Amniotic epithelial cell (primary cell): ENCODE measurements around the gene NR2E3.
A peak's percentile ranks its signal among the peaks of the same experiment; 100 is the strongest.

Experiments
- DNase-seq: peaks from one replicate; pipeline ENCODE4 v3.0.0-alpha.2; 2010; ENCODE audit warnings: low read depth

Gene NR2E3

GRCh38 chr15:71810256-71811035, at the start of gene NR2E3:
Gene NR2E3 (plus strand): TSS chr15:71810554. CDS start chr15:71810744, 190 bp downstream.
- DNase-seq: no peak

GRCh38 chr15:71760852-71761251, 49.5 kb upstream of the NR2E3 start:
- no peak for DNase-seq

DNA sequence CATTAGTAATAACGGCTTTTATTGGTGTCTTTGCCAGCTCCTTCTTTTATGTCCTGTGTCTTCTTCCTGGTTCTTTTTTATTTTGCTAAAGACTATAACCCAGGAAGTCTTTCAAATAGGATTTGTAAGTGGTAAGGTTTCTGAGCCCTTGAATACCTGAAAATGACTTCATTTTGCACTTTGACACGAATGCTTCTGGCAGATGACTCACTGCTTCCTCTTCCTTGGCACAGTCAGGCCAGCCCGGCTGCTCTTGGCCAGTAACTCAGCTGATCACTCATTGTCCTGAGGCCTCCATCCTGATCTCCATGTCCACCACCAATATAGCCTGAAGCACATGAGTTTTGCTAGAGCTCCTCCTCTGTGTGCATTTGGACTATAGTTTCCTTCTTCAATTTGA, 48.7 kb upstream of the NR2E3 start:
- DNase-seq: peak; percentile 78

GRCh38 chr15:71768184-71768583, 42.2 kb upstream of the NR2E3 start:
- DNase-seq: no peak

DNA sequence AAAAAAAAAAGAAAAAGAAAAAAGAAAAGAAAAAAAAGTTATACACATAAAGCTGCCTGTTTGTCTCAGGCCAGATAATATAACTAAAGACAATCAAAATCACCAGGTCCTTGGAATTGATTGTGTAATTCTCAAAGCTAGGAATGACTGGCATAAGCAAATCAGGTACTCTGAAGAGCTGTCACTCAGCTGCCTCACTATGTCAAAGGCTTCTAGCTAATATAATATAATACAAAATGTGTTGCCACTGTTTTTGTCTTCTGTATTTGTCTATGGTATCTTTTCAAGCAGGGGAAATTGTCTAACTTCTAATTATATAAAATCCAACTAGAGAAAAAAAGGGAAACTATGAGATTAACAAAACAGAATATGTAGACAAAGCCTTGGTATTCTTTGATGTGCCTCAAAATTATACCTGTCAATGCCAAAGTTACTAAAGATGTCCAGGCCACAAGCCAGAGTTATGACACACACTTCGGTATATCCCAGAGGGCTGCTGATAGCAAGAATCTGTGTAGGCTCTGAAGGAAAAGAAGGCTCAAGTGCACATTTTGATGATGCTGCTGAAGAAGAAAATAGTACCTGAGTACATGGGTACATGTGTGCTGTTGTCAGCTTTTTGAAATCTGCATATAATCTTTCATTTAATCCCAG, 37.0 kb upstream of the NR2E3 start:
- DNase-seq: no peak

DNA sequence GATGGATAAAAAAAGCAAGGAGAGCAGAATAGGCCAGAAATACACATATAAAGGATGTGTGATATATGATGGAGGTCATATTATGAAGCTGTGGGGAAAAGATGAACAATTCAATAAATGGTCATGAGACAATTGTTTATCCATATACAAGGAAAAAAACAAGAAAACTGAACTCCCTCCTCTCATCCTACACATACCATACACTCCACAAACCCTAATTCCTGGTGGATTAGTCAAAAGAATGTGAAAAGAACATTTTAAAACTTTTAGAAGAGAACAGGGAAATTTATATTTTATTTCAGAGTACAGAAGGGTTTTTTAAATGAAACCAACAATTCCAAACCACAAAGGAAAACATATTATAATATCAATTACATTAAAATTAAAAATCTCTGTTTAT, 34.5 kb upstream of the NR2E3 start:
- peak; percentile 16 for DNase-seq

- DNase-seq: no peak
These were observed 34.0 kb upstream of the NR2E3 start for GRCh38 chr15:71776304-71776703.

- DNase-seq: no peak
These were observed 33.0 kb upstream of the NR2E3 start for GRCh38 chr15:71777216-71777943.

DNA sequence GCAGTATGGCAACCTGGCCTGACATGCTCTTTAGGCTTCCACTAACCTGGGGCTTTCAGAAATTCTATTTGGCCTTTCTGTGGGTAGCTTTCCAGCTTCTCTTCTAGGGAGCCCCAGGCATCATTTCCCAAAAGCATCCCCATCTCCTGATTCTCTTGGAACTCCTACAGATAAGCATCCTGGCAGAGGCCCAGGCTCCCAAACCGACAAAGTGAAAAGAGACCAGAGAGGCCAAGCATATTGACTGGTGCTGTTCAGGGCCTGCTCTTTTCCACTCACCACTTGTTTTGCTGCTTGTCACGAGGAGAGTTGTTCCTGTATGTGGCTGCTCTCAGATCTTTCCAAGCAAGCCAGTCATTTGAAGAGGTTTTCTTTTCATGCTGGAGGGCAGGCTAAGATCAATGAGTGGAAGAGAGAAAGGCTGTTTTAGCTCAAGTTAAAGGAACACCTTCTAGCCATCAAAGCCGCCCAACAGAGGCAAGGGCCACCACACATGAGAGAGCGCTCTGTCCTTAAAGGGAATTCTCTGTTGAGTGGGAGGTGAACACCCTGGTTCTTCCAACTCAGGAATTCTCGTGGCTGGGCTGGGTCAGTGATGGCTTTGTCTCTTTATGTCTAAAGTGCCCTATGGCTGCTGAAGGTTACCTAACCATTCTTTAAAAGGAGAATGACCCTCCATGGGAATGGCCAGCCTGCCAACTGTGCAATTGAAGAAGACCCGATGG, 31.1 kb upstream of the NR2E3 start:
- no peak for DNase-seq

GRCh38 chr15:71780115-71780976, 30.0 kb upstream of the NR2E3 start:
- peak; percentile 55 for DNase-seq

DNA sequence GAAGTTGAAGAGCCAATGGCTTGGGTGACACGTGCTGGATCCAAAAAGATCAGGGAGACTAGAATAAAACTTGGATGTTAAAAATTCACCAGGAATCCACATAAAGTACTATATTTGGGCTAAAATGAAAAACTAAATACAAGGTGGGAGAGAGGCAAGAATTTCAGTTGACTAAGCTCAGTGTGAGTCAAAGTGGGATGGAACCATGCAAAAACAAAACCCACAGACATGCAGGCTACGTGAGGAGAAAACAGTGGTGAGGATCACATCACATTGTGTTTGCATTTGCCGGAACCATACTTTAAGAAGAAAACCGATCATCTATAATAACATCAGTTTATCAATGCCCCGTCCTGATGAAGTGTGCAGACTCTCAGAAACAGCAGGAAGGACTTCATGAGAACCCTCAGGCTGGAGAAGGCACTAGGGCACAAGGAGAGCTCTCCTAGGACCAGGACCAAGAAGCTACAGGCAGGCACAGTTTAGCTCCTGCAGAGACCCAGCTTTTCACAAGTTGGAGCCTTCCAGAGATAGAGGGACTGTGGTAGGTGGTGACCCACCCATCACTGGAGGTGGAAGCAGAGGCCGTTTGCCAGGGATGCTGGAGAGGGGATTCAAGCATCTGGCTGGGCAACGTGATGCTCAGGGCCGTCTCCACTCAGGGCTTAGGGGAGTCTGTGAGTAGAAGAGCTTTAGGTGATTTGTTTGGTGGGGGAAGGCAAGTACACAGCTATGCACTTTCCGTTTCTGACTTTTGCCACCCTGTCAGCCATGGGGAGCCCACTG, 29.0 kb upstream of the NR2E3 start:
- peak; percentile 51 for DNase-seq

- DNase-seq: no peak
These were observed 28.4 kb upstream of the NR2E3 start for GRCh38 chr15:71781965-71782265.

GRCh38 chr15:71782422-71783165, 27.8 kb upstream of the NR2E3 start:
- DNase-seq: no peak

GRCh38 chr15:71784719-71785118, 25.6 kb upstream of the NR2E3 start:
- DNase-seq: no peak

DNA sequence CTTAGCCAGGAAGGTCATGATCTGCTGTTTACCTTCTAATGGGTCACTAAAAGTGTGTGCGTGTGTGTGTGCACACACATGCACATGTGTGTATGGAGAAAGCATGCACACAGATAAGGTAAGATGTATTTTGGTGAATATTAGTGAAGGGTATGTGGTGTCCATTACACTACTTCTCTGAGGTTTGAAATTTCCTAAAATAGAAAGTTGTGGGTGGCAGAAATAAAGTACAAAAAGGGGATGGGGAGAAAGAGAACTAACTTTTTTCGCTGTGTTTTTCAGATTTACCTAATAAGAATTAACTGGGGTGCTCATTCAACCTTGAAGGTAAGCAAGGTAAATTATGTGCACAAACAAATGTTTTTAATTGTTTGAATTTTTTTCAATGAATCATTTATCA, 24.4 kb upstream of the NR2E3 start:
- DNase-seq: no peak

- no peak for DNase-seq
These were observed 23.7 kb upstream of the NR2E3 start for GRCh38 chr15:71786673-71787072.

DNA sequence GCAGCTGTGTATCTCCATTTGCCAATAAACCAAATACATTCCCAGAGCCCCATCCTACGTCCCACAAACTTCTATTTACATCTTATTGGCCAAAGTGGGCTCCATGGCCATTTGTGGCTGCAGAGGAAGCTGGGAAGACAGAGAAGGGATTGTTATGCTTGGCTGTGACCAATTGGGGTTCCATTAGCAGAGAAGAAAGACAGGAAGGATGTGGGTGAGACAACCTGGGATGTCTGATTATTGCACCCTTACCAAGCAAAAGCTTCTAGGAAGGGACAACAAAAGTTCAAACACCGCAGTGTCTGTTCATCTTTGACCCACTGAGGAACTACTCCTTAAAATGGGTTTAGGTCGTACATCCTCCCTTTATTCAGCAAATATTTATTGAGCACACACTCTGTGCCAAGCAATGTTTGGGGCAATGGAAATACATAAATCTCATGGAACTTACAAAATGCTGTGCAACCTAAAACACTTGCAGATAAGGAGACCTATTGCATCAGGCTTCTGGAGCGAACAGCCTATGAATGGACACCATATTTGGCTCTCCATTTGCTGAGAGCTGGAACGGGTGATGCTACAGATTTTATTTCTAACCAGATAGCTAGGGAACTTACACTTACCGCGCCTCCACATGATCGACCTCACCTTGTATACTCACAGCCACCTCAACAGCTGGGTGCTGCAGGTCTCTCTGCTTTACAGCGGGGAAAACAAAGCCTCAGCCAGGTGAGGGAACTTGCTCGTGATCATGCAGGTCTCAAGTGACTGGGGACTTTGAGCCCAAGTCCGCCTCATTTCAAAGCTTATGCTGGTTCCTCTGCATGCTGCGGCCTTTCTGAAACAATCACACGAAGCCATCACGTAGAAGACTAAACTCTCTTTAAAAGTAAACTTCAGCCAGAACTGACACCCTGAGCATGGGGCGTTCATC, 21.4 kb upstream of the NR2E3 start:
- peak; percentile 62 for DNase-seq

- DNase-seq: no peak
These were observed 20.7 kb upstream of the NR2E3 start for GRCh38 chr15:71789616-71790015.

DNA sequence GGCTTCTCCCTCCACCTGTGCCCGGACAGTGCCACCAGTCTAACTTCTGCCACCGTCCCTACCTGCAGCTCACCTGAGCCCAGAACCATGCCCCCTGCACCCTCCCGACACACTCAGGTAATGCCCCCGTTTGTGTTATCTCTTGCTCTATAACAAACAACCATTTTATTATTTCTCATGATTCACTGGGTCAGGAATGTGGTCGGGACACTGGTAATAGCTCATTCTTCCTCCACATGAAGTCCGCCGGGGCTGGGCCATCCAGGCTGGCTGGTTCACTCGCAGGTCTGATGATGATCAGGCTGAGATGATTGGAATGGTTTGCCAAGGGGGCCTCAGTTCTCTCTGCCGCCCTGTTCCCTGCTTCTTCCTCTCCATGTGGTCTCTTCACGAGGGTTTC, 20.3 kb upstream of the NR2E3 start:
- DNase-seq: peak; percentile 67
